Lower lobe of right lung (tissue), 2 donors: ENCODE measurements around the gene SMAD7. TPM values are rescaled to one million over a fixed set of nuclear protein-coding genes. Genes with fewer than 3 reads are reported as not detected.

Source experiments
- ATAC-seq, 2 donors: fragments of 200-7000 bp; cut with Tn5 transposase; one replicate each; pipeline ENCODE4 v1.9.1; 2020 to 2022; ENCODE audit warnings: mild to moderate bottlenecking in 2 of 2, moderate library complexity in 2 of 2
- DNase-seq: peaks from one replicate; pipeline ENCODE4 v3.0.0-alpha.2; 2020
- H3K27ac ChIP-seq: fragments of 200-600 bp; one replicate; pipeline ENCODE4 v1.8.0; 2022
- H3K27me3 ChIP-seq: fragments of 200-600 bp; one replicate; pipeline ENCODE4 v1.8.0; 2022; ENCODE audit warnings: low read depth
- H3K36me3 ChIP-seq: fragments of 200-600 bp; one replicate; pipeline ENCODE4 v1.8.0; 2022; ENCODE audit warnings: mild to moderate bottlenecking
- H3K4me1 ChIP-seq: fragments of 200-600 bp; one replicate; pipeline ENCODE4 v1.8.0; 2022
- H3K4me3 ChIP-seq: fragments of 200-600 bp; one replicate; pipeline ENCODE4 v1.8.0; 2022; ENCODE audit warnings: mild to moderate bottlenecking
- H3K9me3 ChIP-seq: fragments of 200-600 bp; one replicate; pipeline ENCODE4 v1.8.0; 2022
- CTCF ChIP-seq: fragments of 200-600 bp; IDR thresholded peaks from one replicate; pipeline ENCODE4 v1.8.0; 2022; ENCODE audit warnings: antibody characterized with exemption, mild to moderate bottlenecking
- intact Hi-C: fragments of 100-400 bp; cut with DNase I; formaldehyde crosslinking; loops from one replicate; pipeline ENCODE4 v1.11.0; 2022
- total RNA-seq: library from RNA; stranded (reverse); fragmentation: NEBNext Ultra II Directional; extraction: Animal tissue kit (Norgen Biotek cat#: 25700); gene quantifications from one replicate; pipeline ENCODE4 v1.2.1, GENCODE V29; 2021
- donor health status: DM: no; HTN: yes; CAD: no; lungs with severe emphysema.

The SMAD7 gene
- total RNA-seq, 1 donor from 2014 or later: 63.4 TPM

GRCh38 chr18:48887294-48887904 is 63.4 kb downstream of the SMAD7 start:
- DNase-seq: no peak
- no peaks in the 10 kb centered on the region for H3K27me3 ChIP-seq
- H3K4me3 ChIP-seq: no peak overlapping the region
- H3K27ac ChIP-seq: no peak overlapping the region
- no peaks in the 10 kb centered on the region for H3K9me3 ChIP-seq
- H3K36me3 ChIP-seq: no peaks in the 10 kb centered on the region
- peaks cover 19% of the 10 kb centered on the region for H3K4me1 ChIP-seq
- ATAC-seq: no peak
- TF ChIP-seq CTCF: no peak
- intact Hi-C loops: no loop called here

- H3K9me3 ChIP-seq: no peaks in the 10 kb centered on the region
- intact Hi-C loops: no loop called here
- no peaks in the 10 kb centered on the region for H3K36me3 ChIP-seq
- H3K27ac ChIP-seq: no peak overlapping the region
- H3K27me3 ChIP-seq: no peaks in the 10 kb centered on the region
- peaks cover 19% of the 10 kb centered on the region for H3K4me1 ChIP-seq
- DNase-seq: no peak
- no peak for TF ChIP-seq CTCF
- no peak for ATAC-seq
- H3K4me3 ChIP-seq: no peak overlapping the region
Observed at GRCh38 chr18:48886520-48887293, 64.1 kb downstream of the SMAD7 start.

- TF ChIP-seq CTCF: no peak
- Histone ChIP-seq H3K27ac (no peak overlapping the region), H3K27me3 (no peaks in the 10 kb centered on the region), H3K4me1 (peaks cover 19% of the 10 kb centered on the region), H3K9me3 (no peaks in the 10 kb centered on the region), H3K4me3 (no peak overlapping the region), H3K36me3 (no peaks in the 10 kb centered on the region)
- intact Hi-C loops: no loop called here
- DNase-seq: no peak
- no peak for ATAC-seq
Observed at GRCh38 chr18:48885924-48886400, 64.8 kb downstream of the SMAD7 start.

GRCh38 chr18:48885266-48885923 is 65.4 kb downstream of the SMAD7 start:
- H3K27me3 ChIP-seq: no peaks in the 10 kb centered on the region
- TF ChIP-seq CTCF: no peak
- no peak overlapping the region for H3K4me3 ChIP-seq
- intact Hi-C loops: no loop called here
- peaks cover 19% of the 10 kb centered on the region for H3K4me1 ChIP-seq
- H3K36me3 ChIP-seq: no peaks in the 10 kb centered on the region
- DNase-seq (no peak), ATAC-seq (no peak)
- H3K27ac ChIP-seq: no peak overlapping the region
- no peaks in the 10 kb centered on the region for H3K9me3 ChIP-seq

GRCh38 chr18:48884771-48885170 is 66.0 kb downstream of the SMAD7 start:
- Histone ChIP-seq H3K9me3 (no peaks in the 10 kb centered on the region), H3K27me3 (no peaks in the 10 kb centered on the region), H3K4me1 (peaks cover 19% of the 10 kb centered on the region), H3K36me3 (no peaks in the 10 kb centered on the region), H3K4me3 (no peak overlapping the region), H3K27ac (no peak overlapping the region)
- TF ChIP-seq CTCF: no peak
- ATAC-seq (no peak), DNase-seq (no peak)
- intact Hi-C loops: no loop called here
